Neuronal stem cell (in vitro differentiated cells): ENCODE results near the gene PDZD4.

ENCODE experiments used
- DNase-seq: peaks from one replicate; pipeline ENCODE4 v3.0.0-alpha.2; 2013; ENCODE audit warnings: low spot score
- H2AFZ ChIP-seq: one replicate; pipeline ENCODE4 v1.6.1; 2013; ENCODE audit warnings: mild to moderate bottlenecking, low read length, inconsistent platforms
- H2AK5ac ChIP-seq: 2 replicates; pipeline ENCODE4 v1.6.1; 2013; ENCODE audit warnings: low read depth, mild to moderate bottlenecking, inconsistent platforms, low read length, moderate library complexity, mixed read lengths
- H2BK120ac ChIP-seq: 2 replicates; pipeline ENCODE4 v1.6.1; 2013; ENCODE audit warnings: low read depth, mild to moderate bottlenecking, inconsistent platforms, low read length, moderate library complexity, mixed read lengths
- H2BK12ac ChIP-seq: one replicate; pipeline ENCODE4 v1.6.1; 2013; ENCODE audit warnings: low read length, inconsistent platforms
- H2BK15ac ChIP-seq: 2 replicates; pipeline ENCODE4 v1.6.1; 2013; ENCODE audit warnings: mild to moderate bottlenecking, low read length, inconsistent platforms, mixed read lengths
- H2BK5ac ChIP-seq: one replicate; pipeline ENCODE4 v1.6.1; 2013; ENCODE audit warnings: inconsistent platforms, mild to moderate bottlenecking, low read length, moderate library complexity
- H3K14ac ChIP-seq: one replicate; pipeline ENCODE4 v1.6.1; 2013; ENCODE audit warnings: low read length, inconsistent platforms
- H3K18ac ChIP-seq: 2 replicates; pipeline ENCODE4 v1.6.1; 2013; ENCODE audit warnings: low read length, inconsistent platforms
- H3K23ac ChIP-seq: 2 replicates; pipeline ENCODE4 v1.6.1; 2013; ENCODE audit warnings: low read depth, mild to moderate bottlenecking, mixed read lengths, low read length, inconsistent platforms; ENCODE audit not compliant: poor library complexity
- H3K27ac ChIP-seq: replicated peaks from 3 replicates; pipeline ENCODE4 v1.5.1; 2013; ENCODE audit warnings: low read length, inconsistent platforms
- H3K27me3 ChIP-seq, 3 experiments: 2 replicates each; pipeline ENCODE4 v1.6.1; 2013; ENCODE audit warnings: low read length in 3 of 3, mild to moderate bottlenecking in 2 of 3, inconsistent platforms in 1 of 3, low read depth in 1 of 3, mixed read lengths in 1 of 3, moderate library complexity in 1 of 3; ENCODE audit not compliant: control insufficient read depth in 3 of 3, insufficient read depth in 3 of 3
- H3K36me3 ChIP-seq, 2 donors: replicated peaks in 1 of 2; 2 replicates each; pipeline ENCODE4 v1.6.1; 2013; ENCODE audit warnings: low read length in 2 of 2; ENCODE audit not compliant: control insufficient read depth in 2 of 2, insufficient read depth in 2 of 2
- H3K4ac ChIP-seq: 2 replicates; pipeline ENCODE4 v1.6.1; 2013; ENCODE audit warnings: inconsistent platforms, mild to moderate bottlenecking, low read length, moderate library complexity
- H3K4me1 ChIP-seq, 2 donors: 1 replicate in 1 of 2; 2 replicates in 1 of 2; pipeline ENCODE4 v1.6.1; 2013; ENCODE audit warnings: low read length in 2 of 2, low read depth in 1 of 2; ENCODE audit not compliant: control insufficient read depth in 2 of 2, insufficient read depth in 1 of 2
- H3K4me2 ChIP-seq: one replicate; pipeline ENCODE4 v1.6.1; 2013; ENCODE audit warnings: mild to moderate bottlenecking, low read length, inconsistent platforms; ENCODE audit not compliant: insufficient read depth, poor library complexity, severe bottlenecking
- H3K4me3 ChIP-seq, 2 donors: 2 replicates each; pipeline ENCODE4 v1.5.1; 2013; ENCODE audit warnings: low read length in 2 of 2, mild to moderate bottlenecking in 2 of 2, inconsistent platforms in 1 of 2, moderate library complexity in 1 of 2
- H3K79me1 ChIP-seq: one replicate; pipeline ENCODE4 v1.6.1; 2013; ENCODE audit warnings: low read depth, mild to moderate bottlenecking, inconsistent platforms, low read length, moderate library complexity
- H3K9ac ChIP-seq: one replicate; pipeline ENCODE4 v1.6.1; 2013; ENCODE audit warnings: mild to moderate bottlenecking, low read depth, low read length, inconsistent platforms; ENCODE audit not compliant: poor library complexity
- H3K9me3 ChIP-seq, 2 donors: replicated peaks in 1 of 2; 2 replicates each; pipeline versions ENCODE3 to v1.6.1; 2013; ENCODE audit warnings: low read length in 2 of 2, mild to moderate bottlenecking in 2 of 2, inconsistent platforms in 1 of 2, low read depth in 1 of 2, mixed read lengths in 1 of 2, moderate library complexity in 1 of 2; ENCODE audit not compliant: control insufficient read depth in 2 of 2, insufficient read depth in 1 of 2
- H4K8ac ChIP-seq: one replicate; pipeline ENCODE4 v1.6.1; 2013; ENCODE audit warnings: low read depth, mild to moderate bottlenecking, inconsistent platforms, low read length, moderate library complexity
- H4K91ac ChIP-seq: one replicate; pipeline ENCODE4 v1.6.1; 2013; ENCODE audit warnings: low read length, low read depth, mild to moderate bottlenecking, inconsistent platforms; ENCODE audit not compliant: poor library complexity
- WGBS, 2 donors: extraction: QIAGEN DNeasy Blood & Tissue Kit; methylation state at CpG; one replicate each; pipeline ENCODE4 v1.1.7; 2013; ENCODE audit warnings: missing lambda C conversion rate in 2 of 2, mixed read lengths in 1 of 2; ENCODE audit not compliant: insufficient read length in 2 of 2, insufficient replicate concordance in 1 of 2; ENCODE audit errors: extremely low coverage in 2 of 2; 5-methylcytosine and 5-hydroxymethylcytosine counted together

PDZD4 gene

DNA sequence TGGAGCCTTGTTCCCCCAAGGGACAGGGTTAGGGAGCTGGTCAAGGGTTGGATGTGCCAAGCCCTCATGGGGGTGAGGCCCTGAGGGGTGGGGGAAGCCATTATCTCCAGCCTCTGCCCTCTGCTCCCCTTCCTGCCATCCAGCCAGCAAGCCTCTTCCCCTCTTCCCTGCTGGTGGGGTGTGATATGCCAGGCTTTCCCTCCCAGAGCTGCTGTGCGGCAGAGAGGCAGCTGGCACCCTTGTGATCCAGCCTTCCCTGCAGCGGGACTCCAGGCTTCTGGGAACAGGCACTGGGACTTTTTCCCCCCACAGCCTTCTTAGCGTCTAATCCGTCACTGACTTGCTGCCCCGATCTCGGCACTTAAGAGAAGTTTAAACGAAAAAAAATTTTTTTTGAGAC, 29.6 kb downstream of the PDZD4 start:
- Histone ChIP-seq H4K8ac (no peak overlapping the region), H3K4me1 (no peaks in the 10 kb centered on the region), H3K4ac (no peak overlapping the region), H3K27ac (no peak overlapping the region), H4K91ac (no peak overlapping the region), H2BK12ac (no peak overlapping the region), H3K4me3 (no peak overlapping the region), H3K23ac (no peak overlapping the region), H3K14ac (no peak overlapping the region), H2AFZ (no peak overlapping the region), H3K4me2 (no peak overlapping the region), H2BK15ac (no peak overlapping the region), H2BK120ac (no peak overlapping the region), H2AK5ac (no peak overlapping the region), H3K27me3 (peaks cover 0 to 9% (median 0%) of the 10 kb centered on the region in 3 experiments), H3K18ac (no peak overlapping the region), H3K79me1 (peaks cover 3% of the 10 kb centered on the region), H3K9ac (no peak overlapping the region), H2BK5ac (no peak overlapping the region), H3K9me3 (peaks cover 0 to 4% of the 10 kb centered on the region in 2 donors), H3K36me3 (peaks cover 3 to 48% of the 10 kb centered on the region in 2 donors)
- no peak for DNase-seq
- no CpG with 5 or more reads among the region's 7 CpGs for WGBS, 2 donors

DNA sequence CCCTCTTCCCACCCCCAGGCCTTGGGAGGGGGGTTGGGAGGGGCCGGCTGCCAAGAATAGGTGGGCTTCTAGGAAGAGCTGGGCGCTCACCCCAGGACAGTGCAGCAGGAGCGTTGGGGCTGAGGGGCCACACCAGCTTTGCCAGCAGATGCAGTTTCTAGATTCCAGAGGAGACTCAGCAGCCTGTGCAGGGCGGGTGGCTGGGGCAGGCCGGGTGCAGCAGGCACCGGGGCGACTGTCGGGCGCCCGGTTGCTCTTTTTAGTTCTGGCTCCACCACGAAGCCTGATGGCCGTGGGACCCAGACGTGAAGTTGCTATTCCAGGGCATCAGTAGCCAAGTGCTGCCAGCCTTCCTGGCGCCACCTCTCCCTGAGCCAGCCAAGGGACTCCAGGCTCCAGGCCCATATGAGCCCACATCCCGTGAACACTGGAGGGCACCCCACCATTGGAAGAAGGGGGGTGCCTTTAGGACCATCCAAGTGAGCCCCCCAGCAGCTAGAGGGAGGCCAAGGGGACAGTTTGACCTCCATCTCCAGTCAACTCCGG, 30.1 kb downstream of the PDZD4 start:
- H3K79me1 ChIP-seq, result peaks cover 5% of the 10 kb centered on the region
- peaks cover 0 to 9% (median 0%) of the 10 kb centered on the region in 3 experiments for H3K27me3 ChIP-seq
- peaks cover 3 to 5% of the 10 kb centered on the region in 2 donors for H3K4me1 ChIP-seq
- H3K27ac ChIP-seq, result no peak overlapping the region
- H2BK12ac ChIP-seq, result no peak overlapping the region
- no peak overlapping the region for H4K8ac ChIP-seq
- H3K36me3 ChIP-seq, result peaks cover 3 to 48% of the 10 kb centered on the region in 2 donors
- no peak overlapping the region for H2BK120ac ChIP-seq
- H4K91ac ChIP-seq, result no peak overlapping the region
- no peak overlapping the region for H3K9ac ChIP-seq
- no CpG with 5 or more reads among the region's 16 CpGs for WGBS, 2 donors
- no peak overlapping the region for H3K4me3 ChIP-seq
- H3K18ac ChIP-seq, result no peak overlapping the region
- H3K9me3 ChIP-seq, result peaks cover 0 to 4% of the 10 kb centered on the region in 2 donors
- H3K23ac ChIP-seq, result no peak overlapping the region
- no peak overlapping the region for H2AFZ ChIP-seq
- no peak for DNase-seq
- no peak overlapping the region for H2BK5ac ChIP-seq
- no peak overlapping the region for H3K14ac ChIP-seq
- H2BK15ac ChIP-seq, result no peak overlapping the region
- H2AK5ac ChIP-seq, result no peak overlapping the region
- no peak overlapping the region for H3K4ac ChIP-seq
- H3K4me2 ChIP-seq, result no peak overlapping the region

DNA sequence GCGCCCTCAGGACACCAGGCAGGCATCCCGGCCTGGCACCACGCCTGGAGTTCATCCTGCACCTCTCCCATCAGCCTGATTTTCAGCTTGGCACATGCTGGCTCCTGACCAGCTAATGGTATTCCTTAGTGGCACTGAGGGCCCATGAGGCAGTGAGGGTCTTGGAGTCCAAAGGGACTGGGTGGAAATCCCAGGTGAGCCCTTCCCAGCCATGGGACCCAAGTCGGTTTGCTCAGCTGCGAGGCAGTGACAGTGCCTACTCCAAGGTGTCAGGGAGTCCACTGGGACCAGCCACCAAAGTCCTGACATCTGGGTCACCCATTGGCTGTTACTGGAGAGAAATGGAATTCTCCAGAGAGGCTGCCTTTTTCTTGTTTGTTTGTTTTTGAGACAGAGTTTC, 31.0 kb downstream of the PDZD4 start:
- Histone ChIP-seq H4K8ac (no peak overlapping the region), H3K18ac (no peak overlapping the region), H2BK15ac (no peak overlapping the region), H3K23ac (no peak overlapping the region), H2BK5ac (no peak overlapping the region), H3K27me3 (peaks cover 0 to 5% (median 0%) of the 10 kb centered on the region in 3 experiments), H3K4me3 (no peak overlapping the region), H2BK12ac (no peak overlapping the region), H3K4me1 (peaks cover 3 to 5% of the 10 kb centered on the region in 2 donors), H3K27ac (no peak overlapping the region), H3K9me3 (peaks cover 0 to 4% of the 10 kb centered on the region in 2 donors), H2BK120ac (no peak overlapping the region), H3K36me3 (peaks cover 3 to 43% of the 10 kb centered on the region in 2 donors), H2AFZ (no peak overlapping the region), H3K14ac (no peak overlapping the region), H2AK5ac (no peak overlapping the region), H3K9ac (no peak overlapping the region), H3K79me1 (peaks cover 6% of the 10 kb centered on the region), H3K4me2 (no peak overlapping the region), H3K4ac (no peak overlapping the region), H4K91ac (no peak overlapping the region)
- no CpG with 5 or more reads among the region's 5 CpGs for WGBS, 2 donors
- DNase-seq, result no peak

DNA sequence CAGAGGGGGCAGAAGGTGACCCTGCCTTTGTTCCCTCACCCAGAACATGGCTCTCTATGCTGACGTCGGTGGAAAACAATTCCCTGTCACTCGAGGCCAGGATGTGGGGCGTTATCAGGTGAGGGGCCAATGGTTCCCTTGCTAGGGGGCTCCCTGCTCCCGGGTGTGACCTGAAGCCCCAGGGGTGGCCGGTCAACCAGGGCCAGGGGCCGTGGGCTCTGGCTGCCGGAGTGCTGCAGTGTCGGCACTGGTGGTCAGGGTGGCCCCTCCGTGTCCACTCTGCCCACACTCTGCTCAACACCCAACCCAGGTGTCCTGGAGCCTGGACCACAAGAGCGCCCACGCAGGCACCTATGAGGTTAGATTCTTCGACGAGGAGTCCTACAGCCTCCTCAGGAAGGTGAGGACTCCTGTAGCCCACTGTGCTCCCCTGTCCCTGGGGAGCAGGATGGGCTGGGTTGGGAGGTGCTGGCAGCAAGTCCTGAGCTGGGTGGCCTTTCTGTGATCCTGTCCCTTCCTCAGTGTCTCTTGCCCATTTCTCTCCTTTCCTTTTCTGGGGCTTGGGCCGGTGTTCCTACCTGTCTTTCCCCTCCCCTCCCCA, 32.8 kb downstream of the PDZD4 start:
- H3K27me3 ChIP-seq, result peaks cover 0 to 6% (median 0%) of the 10 kb centered on the region in 3 experiments
- no peak overlapping the region for H3K4ac ChIP-seq
- H2BK120ac ChIP-seq, result no peak overlapping the region
- H3K4me2 ChIP-seq, result no peak overlapping the region
- no peak overlapping the region for H4K8ac ChIP-seq
- no peak overlapping the region for H4K91ac ChIP-seq
- peaks cover 5% of the 10 kb centered on the region in 2 donors for H3K4me1 ChIP-seq
- no peak overlapping the region for H2BK5ac ChIP-seq
- H3K9me3 ChIP-seq, result peaks cover 0 to 4% of the 10 kb centered on the region in 2 donors
- peaks cover 3 to 38% of the 10 kb centered on the region in 2 donors for H3K36me3 ChIP-seq
- no CpG with 5 or more reads among the region's 15 CpGs for WGBS, 2 donors
- no peak overlapping the region for H3K18ac ChIP-seq
- no peak overlapping the region for H2AK5ac ChIP-seq
- H2BK15ac ChIP-seq, result no peak overlapping the region
- H2AFZ ChIP-seq, result no peak overlapping the region
- no peak overlapping the region for H3K27ac ChIP-seq
- H3K4me3 ChIP-seq, result no peak overlapping the region
- peaks cover 6% of the 10 kb centered on the region for H3K79me1 ChIP-seq
- no peak overlapping the region for H3K23ac ChIP-seq
- no peak for DNase-seq
- no peak overlapping the region for H3K14ac ChIP-seq
- H2BK12ac ChIP-seq, result no peak overlapping the region
- no peak overlapping the region for H3K9ac ChIP-seq
